Measurements from ENCODE around the gene USP11. TPM values are rescaled to one million over a fixed set of nuclear protein-coding genes. Genes with fewer than 3 reads are reported as not detected.

USP11 gene
- total RNA-seq, 1 experiment from 2014 or later = 62.0 TPM

DNA sequence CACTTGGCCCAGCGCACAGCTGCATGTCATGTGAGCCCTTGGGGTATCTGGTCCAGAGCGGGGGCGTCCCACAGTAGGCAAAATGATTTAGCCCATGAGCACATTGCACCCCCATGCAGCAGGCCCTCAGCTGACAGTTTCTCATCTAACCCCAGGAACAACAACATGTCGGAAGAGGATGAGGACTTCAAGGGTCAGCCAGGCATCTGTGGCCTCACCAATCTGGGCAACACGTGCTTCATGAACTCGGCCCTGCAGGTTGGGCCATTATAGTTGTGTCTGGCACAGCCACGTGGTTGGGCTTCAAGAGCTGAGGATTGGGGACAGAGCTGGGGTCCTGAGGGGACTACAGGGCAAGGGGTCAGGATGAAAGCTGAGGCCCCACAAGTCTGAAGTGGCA, 7.8 kb downstream of the USP11 start:
- Histone ChIP-seq H3K27ac (ENCODE audit: low read depth, low read length) (no peak overlapping the region), H3K27me3 (ENCODE audit: insufficient read depth, low read length) (no peaks in the 10 kb centered on the region), H3K9ac (ENCODE audit: low read length) (no peak overlapping the region), H4K20me1 (ENCODE audit: insufficient read depth) (no peaks in the 10 kb centered on the region), H3K36me3 (ENCODE audit: control insufficient read depth in 1 of 2, insufficient read depth in 2 of 2, low read length in 2 of 2) (no peaks in the 10 kb centered on the region; a peak in 1 of 4 replicates), H3K9me2 (ENCODE audit: insufficient read depth) (no peaks in the 10 kb centered on the region), H3K4me1 (ENCODE audit: control insufficient read depth in 1 of 2, insufficient read depth in 2 of 2, low read length in 2 of 2) (no peaks in the 10 kb centered on the region), H2AFZ (ENCODE audit: low read depth, low read length, poor library complexity, severe bottlenecking) (no peak overlapping the region), H3K79me2 (ENCODE audit: insufficient read depth, low read length) (peaks cover 17% of the 10 kb centered on the region), H3K4me3 (replicated peaks in 1 of 2; ENCODE audit: low read depth in 1 of 2, low read length in 2 of 2) (no peak overlapping the region), H3K4me2 (ENCODE audit: low read length) (no peak overlapping the region), H3K9me3 (ENCODE audit: control insufficient read depth in 1 of 2, insufficient read depth in 1 of 2, low read depth in 1 of 2, low read length in 2 of 2) (no peaks in the 10 kb centered on the region)
- ATAC-seq (no peak), DNase-seq (ENCODE audit: low read depth, low spot score) (no peak)
- ChIA-PET CTCF (no interaction called here), RAD21 (ENCODE audit: low non-redundant PET in 1 of 2, low total read pairs in 2 of 2, uncharacterized antibody in 2 of 2, unreplicated experiment in 2 of 2) (no interaction called here), POLR2A (no interaction called here)
- no TSS peak for BruUV-seq (replicated peaks)
- no peak for TF ChIP-seq YY1 (IDR thresholded peaks at IDR 0.05; ENCODE audit: extremely low read depth, insufficient replicate concordance, low read depth, low read length)
- no peak for TF ChIP-seq EGR1 (IDR thresholded peaks at IDR 0.05; ENCODE audit: low read depth)
- no peak for TF ChIP-seq ZNF274 (IDR thresholded peaks at IDR 0.05; ENCODE audit: low read depth, low read length)
- TF ChIP-seq, protein P1, sequence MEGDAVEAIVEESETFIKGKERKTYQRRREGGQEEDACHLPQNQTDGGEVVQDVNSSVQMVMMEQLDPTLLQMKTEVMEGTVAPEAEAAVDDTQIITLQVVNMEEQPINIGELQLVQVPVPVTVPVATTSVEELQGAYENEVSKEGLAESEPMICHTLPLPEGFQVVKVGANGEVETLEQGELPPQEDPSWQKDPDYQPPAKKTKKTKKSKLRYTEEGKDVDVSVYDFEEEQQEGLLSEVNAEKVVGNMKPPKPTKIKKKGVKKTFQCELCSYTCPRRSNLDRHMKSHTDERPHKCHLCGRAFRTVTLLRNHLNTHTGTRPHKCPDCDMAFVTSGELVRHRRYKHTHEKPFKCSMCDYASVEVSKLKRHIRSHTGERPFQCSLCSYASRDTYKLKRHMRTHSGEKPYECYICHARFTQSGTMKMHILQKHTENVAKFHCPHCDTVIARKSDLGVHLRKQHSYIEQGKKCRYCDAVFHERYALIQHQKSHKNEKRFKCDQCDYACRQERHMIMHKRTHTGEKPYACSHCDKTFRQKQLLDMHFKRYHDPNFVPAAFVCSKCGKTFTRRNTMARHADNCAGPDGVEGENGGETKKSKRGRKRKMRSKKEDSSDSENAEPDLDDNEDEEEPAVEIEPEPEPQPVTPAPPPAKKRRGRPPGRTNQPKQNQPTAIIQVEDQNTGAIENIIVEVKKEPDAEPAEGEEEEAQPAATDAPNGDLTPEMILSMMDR (IDR thresholded peaks at IDR 0.05 in 2 of 3, conservative IDR thresholded peaks at IDR 0.05 in 1 of 3; ENCODE audit: borderline replicate concordance in 1 of 3, insufficient read depth in 1 of 3, low read depth in 2 of 3, low read length in 2 of 3) = no peak
- TF ChIP-seq RAD21 (IDR thresholded peaks at IDR 0.05; ENCODE audit: low read depth) = no peak
- TF ChIP-seq POLR2A (IDR thresholded peaks at IDR 0.05; ENCODE audit: borderline replicate concordance, extremely low read depth, insufficient read depth, insufficient read length) = no peak
- TF ChIP-seq EZH2phosphoT487 (IDR thresholded peaks at IDR 0.05; ENCODE audit: borderline replicate concordance) = no peak
- TF ChIP-seq ZFX (IDR thresholded peaks at IDR 0.05) = no peak
- TF ChIP-seq CEBPB (IDR thresholded peaks at IDR 0.05; ENCODE audit: low read depth) = no peak
- no peak for TF ChIP-seq FOSL1 (IDR thresholded peaks at IDR 0.05; ENCODE audit: low read depth)
- no peak for TF ChIP-seq CBX3 (IDR thresholded peaks at IDR 0.05; ENCODE audit: low read depth)
- TF ChIP-seq, protein P2, sequence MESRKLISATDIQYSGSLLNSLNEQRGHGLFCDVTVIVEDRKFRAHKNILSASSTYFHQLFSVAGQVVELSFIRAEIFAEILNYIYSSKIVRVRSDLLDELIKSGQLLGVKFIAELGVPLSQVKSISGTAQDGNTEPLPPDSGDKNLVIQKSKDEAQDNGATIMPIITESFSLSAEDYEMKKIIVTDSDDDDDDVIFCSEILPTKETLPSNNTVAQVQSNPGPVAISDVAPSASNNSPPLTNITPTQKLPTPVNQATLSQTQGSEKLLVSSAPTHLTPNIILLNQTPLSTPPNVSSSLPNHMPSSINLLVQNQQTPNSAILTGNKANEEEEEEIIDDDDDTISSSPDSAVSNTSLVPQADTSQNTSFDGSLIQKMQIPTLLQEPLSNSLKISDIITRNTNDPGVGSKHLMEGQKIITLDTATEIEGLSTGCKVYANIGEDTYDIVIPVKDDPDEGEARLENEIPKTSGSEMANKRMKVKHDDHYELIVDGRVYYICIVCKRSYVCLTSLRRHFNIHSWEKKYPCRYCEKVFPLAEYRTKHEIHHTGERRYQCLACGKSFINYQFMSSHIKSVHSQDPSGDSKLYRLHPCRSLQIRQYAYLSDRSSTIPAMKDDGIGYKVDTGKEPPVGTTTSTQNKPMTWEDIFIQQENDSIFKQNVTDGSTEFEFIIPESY (IDR thresholded peaks at IDR 0.05; ENCODE audit: extremely low read depth, insufficient replicate concordance, low read length) = no peak
- TF ChIP-seq, protein P3, sequence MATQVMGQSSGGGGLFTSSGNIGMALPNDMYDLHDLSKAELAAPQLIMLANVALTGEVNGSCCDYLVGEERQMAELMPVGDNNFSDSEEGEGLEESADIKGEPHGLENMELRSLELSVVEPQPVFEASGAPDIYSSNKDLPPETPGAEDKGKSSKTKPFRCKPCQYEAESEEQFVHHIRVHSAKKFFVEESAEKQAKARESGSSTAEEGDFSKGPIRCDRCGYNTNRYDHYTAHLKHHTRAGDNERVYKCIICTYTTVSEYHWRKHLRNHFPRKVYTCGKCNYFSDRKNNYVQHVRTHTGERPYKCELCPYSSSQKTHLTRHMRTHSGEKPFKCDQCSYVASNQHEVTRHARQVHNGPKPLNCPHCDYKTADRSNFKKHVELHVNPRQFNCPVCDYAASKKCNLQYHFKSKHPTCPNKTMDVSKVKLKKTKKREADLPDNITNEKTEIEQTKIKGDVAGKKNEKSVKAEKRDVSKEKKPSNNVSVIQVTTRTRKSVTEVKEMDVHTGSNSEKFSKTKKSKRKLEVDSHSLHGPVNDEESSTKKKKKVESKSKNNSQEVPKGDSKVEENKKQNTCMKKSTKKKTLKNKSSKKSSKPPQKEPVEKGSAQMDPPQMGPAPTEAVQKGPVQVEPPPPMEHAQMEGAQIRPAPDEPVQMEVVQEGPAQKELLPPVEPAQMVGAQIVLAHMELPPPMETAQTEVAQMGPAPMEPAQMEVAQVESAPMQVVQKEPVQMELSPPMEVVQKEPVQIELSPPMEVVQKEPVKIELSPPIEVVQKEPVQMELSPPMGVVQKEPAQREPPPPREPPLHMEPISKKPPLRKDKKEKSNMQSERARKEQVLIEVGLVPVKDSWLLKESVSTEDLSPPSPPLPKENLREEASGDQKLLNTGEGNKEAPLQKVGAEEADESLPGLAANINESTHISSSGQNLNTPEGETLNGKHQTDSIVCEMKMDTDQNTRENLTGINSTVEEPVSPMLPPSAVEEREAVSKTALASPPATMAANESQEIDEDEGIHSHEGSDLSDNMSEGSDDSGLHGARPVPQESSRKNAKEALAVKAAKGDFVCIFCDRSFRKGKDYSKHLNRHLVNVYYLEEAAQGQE (IDR thresholded peaks at IDR 0.05; ENCODE audit: low read depth) = no peak
- TF ChIP-seq, protein P4, sequence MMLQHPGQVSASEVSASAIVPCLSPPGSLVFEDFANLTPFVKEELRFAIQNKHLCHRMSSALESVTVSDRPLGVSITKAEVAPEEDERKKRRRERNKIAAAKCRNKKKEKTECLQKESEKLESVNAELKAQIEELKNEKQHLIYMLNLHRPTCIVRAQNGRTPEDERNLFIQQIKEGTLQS (IDR thresholded peaks at IDR 0.05) = no peak
- TF ChIP-seq EZH2 (IDR thresholded peaks at IDR 0.05) = no peak
- no peak for TF ChIP-seq SP1 (IDR thresholded peaks at IDR 0.05; ENCODE audit: low read depth)
- TF ChIP-seq, protein P5, sequence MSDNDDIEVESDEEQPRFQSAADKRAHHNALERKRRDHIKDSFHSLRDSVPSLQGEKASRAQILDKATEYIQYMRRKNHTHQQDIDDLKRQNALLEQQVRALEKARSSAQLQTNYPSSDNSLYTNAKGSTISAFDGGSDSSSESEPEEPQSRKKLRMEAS (IDR thresholded peaks at IDR 0.05) = no peak
- no peak for TF ChIP-seq SIN3A (IDR thresholded peaks at IDR 0.05; ENCODE audit: low read depth)
- TF ChIP-seq ELF1 (IDR thresholded peaks at IDR 0.05; ENCODE audit: borderline replicate concordance, low read depth) = no peak
- intact Hi-C loops (cut with micrococcal nuclease) = no loop called here
